Mucosa of gallbladder (tissue), 1 donor: ENCODE data around the gene CYP4V2. TPM values are rescaled to one million over a fixed set of nuclear protein-coding genes. Genes with fewer than 3 reads are reported as not detected.
A peak's percentile ranks its signal among the peaks of the same experiment; 100 is the strongest.
"Not testable (repeated sequence)": the region's sequence is repeated elsewhere in the genome, so short reads cannot be mapped to it uniquely, and the experiment has no call there.

Experiments used
- DNase-seq: peaks from one replicate; pipeline ENCODE4 v3.0.0-alpha.2; 2020; ENCODE audit warnings: low spot score
- total RNA-seq: library from RNA; stranded (reverse); gene quantifications from one replicate; pipeline ENCODE4 v1.2.1, GENCODE V29; 2021
- donor health status: DM: no; HTN: no; CAD: no.

The CYP4V2 gene
- total RNA-seq, 1 donor from 2014 or later: 96.4 TPM

- DNase-seq: no peak
Observed at GRCh38 chr4:186228514-186228894, 37.1 kb downstream of the CYP4V2 start.

- DNase-seq: no peak
Observed at GRCh38 chr4:186234367-186234766, 43.0 kb downstream of the CYP4V2 start.

- DNase-seq: no peak
Observed at GRCh38 chr4:186236126-186236525, 44.8 kb downstream of the CYP4V2 start.

- no peak for DNase-seq
Observed at GRCh38 chr4:186240452-186240847, 49.1 kb downstream of the CYP4V2 start.

- DNase-seq: no peak
Observed at GRCh38 chr4:186240848-186241491, 49.6 kb downstream of the CYP4V2 start.

- DNase-seq: no peak
Observed at GRCh38 chr4:186241616-186242015, 50.2 kb downstream of the CYP4V2 start.

- DNase-seq: not testable (repeated sequence)
Observed at GRCh38 chr4:186242031-186242430, 50.7 kb downstream of the CYP4V2 start.

GRCh38 chr4:186243331-186243730 lies 52.0 kb downstream of the CYP4V2 start:
- no peak for DNase-seq

GRCh38 chr4:186244835-186245234 lies 53.5 kb downstream of the CYP4V2 start:
- no peak for DNase-seq

- DNase-seq: not testable (repeated sequence)
Observed at GRCh38 chr4:186247062-186247752, 55.8 kb downstream of the CYP4V2 start.

- no peak for DNase-seq
Observed at GRCh38 chr4:186248643-186249042, 57.3 kb downstream of the CYP4V2 start.

- DNase-seq: no peak
Observed at GRCh38 chr4:186249785-186250754, 58.7 kb downstream of the CYP4V2 start.

GRCh38 chr4:186250760-186251159 lies 59.4 kb downstream of the CYP4V2 start:
- DNase-seq: no peak

GRCh38 chr4:186255122-186255521 lies 63.8 kb downstream of the CYP4V2 start:
- no peak for DNase-seq

GRCh38 chr4:186258216-186258811 lies 66.9 kb downstream of the CYP4V2 start:
- DNase-seq: no peak

GRCh38 chr4:186260117-186260503 lies 68.7 kb downstream of the CYP4V2 start:
- peak; percentile 67 for DNase-seq

Other genes with a start within 250 kb of the CYP4V2 start
- gene TLR3, start 122.4 kb upstream of the CYP4V2 start, total RNA-seq: 30.2 TPM
- 38.2 TPM for gene FAM149A, start 86.9 kb upstream of the CYP4V2 start, total RNA-seq
- 3.7 TPM for gene KLKB1, start 35.9 kb downstream of the CYP4V2 start, total RNA-seq
- gene F11, start 74.6 kb downstream of the CYP4V2 start, total RNA-seq: 23.9 TPM